ENCODE data around the gene AP1S3. TPM values are rescaled to one million over a fixed set of nuclear protein-coding genes. Genes with fewer than 3 reads are reported as not detected.

AP1S3 gene
- total RNA-seq, 1 experiment from 2014 or later, result 17.4 TPM

- no peak for TF ChIP-seq ATF6 (CRISPR knock-in tag; IDR thresholded peaks at IDR 0.05)
- TF ChIP-seq ZBTB21 (CRISPR knock-in tag; IDR thresholded peaks at IDR 0.05; ENCODE audit: borderline replicate concordance), result no peak
- no peak for TF ChIP-seq ZNF263 (CRISPR knock-in tag; IDR thresholded peaks at IDR 0.05; ENCODE audit: low read depth)
- no peak for TF ChIP-seq ATF1 (CRISPR knock-in tag; IDR thresholded peaks at IDR 0.05)
- TF ChIP-seq AR (CRISPR knock-in tag; IDR thresholded peaks at IDR 0.05), result no peak
- no peak for TF ChIP-seq PRRX2 (CRISPR knock-in tag; IDR thresholded peaks at IDR 0.05)
Observed at GRCh38 chr2:223865907-223866508, 28.6 kb upstream of the AP1S3 start (continued).

GRCh38 chr2:223865124-223865523 is 27.7 kb upstream of the AP1S3 start:
- Mint-ChIP-seq H3K4me3 (no peak overlapping the region), H3K27ac (no peak overlapping the region), H3K9me3 (no peaks in the 10 kb centered on the region), H3K36me3 (no peaks in the 10 kb centered on the region), H3K4me1 (peaks cover 12% of the 10 kb centered on the region), H3K27me3 (ENCODE audit: low read depth) (no peaks in the 10 kb centered on the region)
- ATAC-seq (no peak), DNase-seq (ENCODE audit: low spot score) (no peak)
- ChIA-PET POLR2A (no interaction called here), CTCF (no interaction called here)
- no peak for TF ChIP-seq ATF2 (CRISPR knock-in tag; IDR thresholded peaks at IDR 0.05; ENCODE audit: borderline replicate concordance, low read depth)
- no peak for TF ChIP-seq ZBTB43 (CRISPR knock-in tag; IDR thresholded peaks at IDR 0.05)
- no peak for TF ChIP-seq FOXP1 (CRISPR knock-in tag; IDR thresholded peaks at IDR 0.05; ENCODE audit: borderline replicate concordance)
- TF ChIP-seq ZNF138 (CRISPR knock-in tag; conservative IDR thresholded peaks at IDR 0.05), result no peak
- no peak for TF ChIP-seq RORB (CRISPR knock-in tag; IDR thresholded peaks at IDR 0.05)
- TF ChIP-seq SP1 (CRISPR knock-in tag; conservative IDR thresholded peaks at IDR 0.05), result no peak

GRCh38 chr2:223863491-223863890 is 26.1 kb upstream of the AP1S3 start:
- no peak overlapping the region for H3K4me3 Mint-ChIP-seq
- no peak for DNase-seq (ENCODE audit: low spot score)
- ATAC-seq, result no peak
- POLR2A ChIA-PET, result no interaction called here
- no peaks in the 10 kb centered on the region for H3K27me3 Mint-ChIP-seq (ENCODE audit: low read depth)
- no peak overlapping the region for H3K27ac Mint-ChIP-seq
- CTCF ChIA-PET, result interaction anchor here (0.9 kb wide), 1 partner anchor 11 kb away, joined by 3 read pairs; no protein-coding TSS in a partner anchor
- H3K9me3 Mint-ChIP-seq, result no peaks in the 10 kb centered on the region
- H3K36me3 Mint-ChIP-seq, result no peaks in the 10 kb centered on the region
- peaks cover 15% of the 10 kb centered on the region for H3K4me1 Mint-ChIP-seq
- no peak for TF ChIP-seq ERG (CRISPR knock-in tag; IDR thresholded peaks at IDR 0.05)
- TF ChIP-seq HMGA2 (CRISPR knock-in tag; IDR thresholded peaks at IDR 0.05), result no peak
- no peak for TF ChIP-seq ZNF138 (CRISPR knock-in tag; conservative IDR thresholded peaks at IDR 0.05)
- no peak for TF ChIP-seq AFF4 (CRISPR knock-in tag; IDR thresholded peaks at IDR 0.05; ENCODE audit: borderline replicate concordance)
- no peak for TF ChIP-seq STAT6 (CRISPR knock-in tag; conservative IDR thresholded peaks at IDR 0.05; ENCODE audit: low read depth)
